HL-60 (cell line): ENCODE results near the gene KIF23.

ENCODE experiments used
- GABPA ChIP-seq: IDR thresholded peaks from 2 replicates; pipeline ENCODE4 v1.6.1; 2012; ENCODE audit warnings: low read depth
- POLR2AphosphoS5 ChIP-seq: IDR thresholded peaks from 2 replicates; pipeline ENCODE4 v1.6.1; 2012; ENCODE audit warnings: low read depth
- SPI1 ChIP-seq: IDR thresholded peaks from 2 replicates; pipeline ENCODE4 v1.6.1; 2012; ENCODE audit warnings: low read depth, mild to moderate bottlenecking, borderline replicate concordance
- TF ChIP-seq, protein P1 (sequence below): IDR thresholded peaks from one replicate; pipeline ENCODE4 v1.5.1; 2011; ENCODE audit warnings: low read length, control low read depth, inconsistent platforms; ENCODE audit not compliant: insufficient read depth
- TF ChIP-seq, protein P2 (sequence below): IDR thresholded peaks from 2 replicates; pipeline ENCODE4 v1.6.1; 2012; ENCODE audit warnings: low read depth; ENCODE audit not compliant: insufficient replicate concordance

DNA sequence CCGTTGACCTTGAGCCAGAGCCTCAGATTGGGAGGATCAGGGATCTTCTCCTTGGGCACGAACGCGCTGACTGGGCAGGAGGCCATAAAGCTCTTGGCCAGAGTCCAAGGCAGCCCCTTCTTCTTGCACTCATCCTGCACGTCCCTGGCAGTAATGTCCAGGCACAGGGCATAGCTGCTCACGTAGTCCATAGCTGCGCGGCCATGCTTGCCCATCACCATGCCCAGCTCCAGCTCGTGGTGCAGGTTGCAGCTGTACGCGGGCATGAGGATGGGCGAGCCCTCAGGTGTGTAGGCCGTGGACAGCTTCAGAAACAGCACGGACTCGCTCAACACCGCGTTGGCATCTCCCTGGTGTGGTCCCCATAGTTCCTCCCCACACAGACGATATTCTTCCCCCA lies 20.5 kb downstream of the KIF23 start:
- TF ChIP-seq, protein P1, sequence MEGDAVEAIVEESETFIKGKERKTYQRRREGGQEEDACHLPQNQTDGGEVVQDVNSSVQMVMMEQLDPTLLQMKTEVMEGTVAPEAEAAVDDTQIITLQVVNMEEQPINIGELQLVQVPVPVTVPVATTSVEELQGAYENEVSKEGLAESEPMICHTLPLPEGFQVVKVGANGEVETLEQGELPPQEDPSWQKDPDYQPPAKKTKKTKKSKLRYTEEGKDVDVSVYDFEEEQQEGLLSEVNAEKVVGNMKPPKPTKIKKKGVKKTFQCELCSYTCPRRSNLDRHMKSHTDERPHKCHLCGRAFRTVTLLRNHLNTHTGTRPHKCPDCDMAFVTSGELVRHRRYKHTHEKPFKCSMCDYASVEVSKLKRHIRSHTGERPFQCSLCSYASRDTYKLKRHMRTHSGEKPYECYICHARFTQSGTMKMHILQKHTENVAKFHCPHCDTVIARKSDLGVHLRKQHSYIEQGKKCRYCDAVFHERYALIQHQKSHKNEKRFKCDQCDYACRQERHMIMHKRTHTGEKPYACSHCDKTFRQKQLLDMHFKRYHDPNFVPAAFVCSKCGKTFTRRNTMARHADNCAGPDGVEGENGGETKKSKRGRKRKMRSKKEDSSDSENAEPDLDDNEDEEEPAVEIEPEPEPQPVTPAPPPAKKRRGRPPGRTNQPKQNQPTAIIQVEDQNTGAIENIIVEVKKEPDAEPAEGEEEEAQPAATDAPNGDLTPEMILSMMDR: no peak
- TF ChIP-seq POLR2AphosphoS5: no peak
- TF ChIP-seq, protein P2, sequence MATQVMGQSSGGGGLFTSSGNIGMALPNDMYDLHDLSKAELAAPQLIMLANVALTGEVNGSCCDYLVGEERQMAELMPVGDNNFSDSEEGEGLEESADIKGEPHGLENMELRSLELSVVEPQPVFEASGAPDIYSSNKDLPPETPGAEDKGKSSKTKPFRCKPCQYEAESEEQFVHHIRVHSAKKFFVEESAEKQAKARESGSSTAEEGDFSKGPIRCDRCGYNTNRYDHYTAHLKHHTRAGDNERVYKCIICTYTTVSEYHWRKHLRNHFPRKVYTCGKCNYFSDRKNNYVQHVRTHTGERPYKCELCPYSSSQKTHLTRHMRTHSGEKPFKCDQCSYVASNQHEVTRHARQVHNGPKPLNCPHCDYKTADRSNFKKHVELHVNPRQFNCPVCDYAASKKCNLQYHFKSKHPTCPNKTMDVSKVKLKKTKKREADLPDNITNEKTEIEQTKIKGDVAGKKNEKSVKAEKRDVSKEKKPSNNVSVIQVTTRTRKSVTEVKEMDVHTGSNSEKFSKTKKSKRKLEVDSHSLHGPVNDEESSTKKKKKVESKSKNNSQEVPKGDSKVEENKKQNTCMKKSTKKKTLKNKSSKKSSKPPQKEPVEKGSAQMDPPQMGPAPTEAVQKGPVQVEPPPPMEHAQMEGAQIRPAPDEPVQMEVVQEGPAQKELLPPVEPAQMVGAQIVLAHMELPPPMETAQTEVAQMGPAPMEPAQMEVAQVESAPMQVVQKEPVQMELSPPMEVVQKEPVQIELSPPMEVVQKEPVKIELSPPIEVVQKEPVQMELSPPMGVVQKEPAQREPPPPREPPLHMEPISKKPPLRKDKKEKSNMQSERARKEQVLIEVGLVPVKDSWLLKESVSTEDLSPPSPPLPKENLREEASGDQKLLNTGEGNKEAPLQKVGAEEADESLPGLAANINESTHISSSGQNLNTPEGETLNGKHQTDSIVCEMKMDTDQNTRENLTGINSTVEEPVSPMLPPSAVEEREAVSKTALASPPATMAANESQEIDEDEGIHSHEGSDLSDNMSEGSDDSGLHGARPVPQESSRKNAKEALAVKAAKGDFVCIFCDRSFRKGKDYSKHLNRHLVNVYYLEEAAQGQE: no peak
- no peak for TF ChIP-seq SPI1
- no peak for TF ChIP-seq GABPA
